Astrocyte of the cerebellum (primary cell): ENCODE data around the gene MPDU1.

Source experiments
- DNase-seq: peaks from one replicate; pipeline ENCODE4 v3.0.0-alpha.2; 2011; ENCODE audit warnings: low read depth
- H3K4me3 ChIP-seq: 2 replicates; pipeline ENCODE4 v1.5.1; 2011; ENCODE audit warnings: mild to moderate bottlenecking, low read depth, low read length, moderate library complexity
- CTCF ChIP-seq: IDR thresholded peaks from 2 replicates; pipeline ENCODE4 v1.5.1; 2012; ENCODE audit warnings: low read length, low read depth, moderate library complexity, mild to moderate bottlenecking; ENCODE audit errors: missing control alignments
- in situ Hi-C: cut with HindIII; loops from 2 replicates; pipeline ENCODE4 v1.10.0; 2017; ENCODE audit warnings: low sequenced_read_pairs

The MPDU1 gene

GRCh38 chr17:7549401-7550055 is 34.1 kb upstream of the MPDU1 start:
- in situ Hi-C loops = no loop called here

GRCh38 chr17:7550344-7550743 is 33.3 kb upstream of the MPDU1 start:
- no peak overlapping the region for H3K4me3 ChIP-seq
- no peak for DNase-seq
- no peak for TF ChIP-seq CTCF
- in situ Hi-C loops = no loop called here

More at GRCh38 chr17:7549401-7550055, 34.1 kb upstream of the MPDU1 start:
- H3K4me3 ChIP-seq = peak overlapping the region; percentile 47
- TF ChIP-seq CTCF = peak; percentile 1
- no peak for DNase-seq

GRCh38 chr17:7551396-7551795 is 32.3 kb upstream of the MPDU1 start:
- no peak for TF ChIP-seq CTCF

GRCh38 chr17:7552621-7553051 is 31.0 kb upstream of the MPDU1 start:
- H3K4me3 ChIP-seq = no peak overlapping the region
- no peak for DNase-seq
- in situ Hi-C loops = no loop called here
- TF ChIP-seq CTCF = no peak

More at GRCh38 chr17:7551396-7551795, 32.3 kb upstream of the MPDU1 start:
- in situ Hi-C loops = no loop called here
- DNase-seq = no peak
- H3K4me3 ChIP-seq = no peak overlapping the region

- no peak for DNase-seq
- no peak for TF ChIP-seq CTCF
- in situ Hi-C loops = no loop called here
- no peak overlapping the region for H3K4me3 ChIP-seq
These were observed 30.3 kb upstream of the MPDU1 start for GRCh38 chr17:7553356-7553755.

- no peak for DNase-seq
- no peak for TF ChIP-seq CTCF
- H3K4me3 ChIP-seq = no peak overlapping the region
- in situ Hi-C loops = no loop called here
These were observed 28.2 kb upstream of the MPDU1 start for GRCh38 chr17:7555320-7555948.
